IMR-90 (cell line): ENCODE data around the gene PTP4A2. TPM values are rescaled to one million over a fixed set of nuclear protein-coding genes. Genes with fewer than 3 reads are reported as not detected.
A peak's percentile ranks its signal among the peaks of the same experiment; 100 is the strongest.

ENCODE experiments used
- ATAC-seq: fragments of 200-7000 bp; cut with Tn5 transposase; 2 replicates; pipeline ENCODE4 v1.9.1; 2020; ENCODE audit warnings: low read depth, mild to moderate bottlenecking, moderate library complexity
- BruUV-seq: library from RNA; stranded (reverse); fragments of 400-500 nt; replicated peaks from 2 replicates; lab custom pipeline; 2021; lab: Mats Ljungman, UMichigan
- CTCF ChIA-PET: fragments of 300-600 bp; formaldehyde crosslinking; extraction: SDS; loops from one replicate; lab custom pipeline; 2021; ENCODE audit warnings: antibody characterized with exemption; lab: Yijun Ruan, JAX
- POLR2A ChIA-PET: fragments of 300-600 bp; sonication (Branson Sonifier 250); formaldehyde crosslinking; loops from one replicate; lab custom pipeline; 2022; ENCODE audit warnings: antibody characterized with exemption; ENCODE audit not compliant: unreplicated experiment; lab: Charles Lee
- DNase-seq: peaks from one replicate; pipeline ENCODE4 v3.0.0; 2013
- H2AFZ ChIP-seq: replicated peaks from 2 replicates; pipeline ENCODE3; 2013; ENCODE audit warnings: low read length, mild to moderate bottlenecking; ENCODE audit not compliant: poor library complexity
- H2AK5ac ChIP-seq: 2 replicates; pipeline ENCODE4 v1.6.1; 2013; ENCODE audit warnings: low read depth, low read length, inconsistent platforms
- H2AK9ac ChIP-seq: replicated peaks from 2 replicates; pipeline ENCODE3; 2013; ENCODE audit warnings: mild to moderate bottlenecking, low read depth, low read length, moderate library complexity; ENCODE audit not compliant: poor library complexity
- H2BK120ac ChIP-seq: 2 replicates; pipeline ENCODE4 v1.6.1; 2013; ENCODE audit warnings: low read depth, low read length, inconsistent platforms
- H2BK15ac ChIP-seq: 3 replicates; pipeline ENCODE4 v1.6.1; 2013; ENCODE audit warnings: low read depth, low read length, inconsistent platforms
- H2BK20ac ChIP-seq: 2 replicates; pipeline ENCODE4 v1.6.1; 2013; ENCODE audit warnings: low read depth, mild to moderate bottlenecking, inconsistent platforms, low read length, moderate library complexity
- H2BK5ac ChIP-seq: 2 replicates; pipeline ENCODE4 v1.6.1; 2013; ENCODE audit warnings: mild to moderate bottlenecking, low read depth, low read length, inconsistent platforms; ENCODE audit not compliant: poor library complexity, severe bottlenecking
- H3K14ac ChIP-seq: replicated peaks from 2 replicates; pipeline ENCODE4 v1.6.1; 2013; ENCODE audit warnings: low read depth, low read length, inconsistent platforms
- H3K18ac ChIP-seq: 2 replicates; pipeline ENCODE4 v1.6.1; 2013; ENCODE audit warnings: low read depth, low read length, control low read depth
- H3K23ac ChIP-seq: 2 replicates; pipeline ENCODE4 v1.6.1; 2013; ENCODE audit warnings: low read depth, low read length, inconsistent platforms
- H3K27ac ChIP-seq: 2 replicates; pipeline ENCODE4 v1.5.1; 2013; ENCODE audit warnings: mild to moderate bottlenecking, control low read depth, low read length; ENCODE audit not compliant: insufficient read depth
- H3K27me3 ChIP-seq: 2 replicates; pipeline ENCODE4 v1.6.1; 2013; ENCODE audit warnings: low read length; ENCODE audit not compliant: control insufficient read depth, insufficient read depth
- H3K36me3 ChIP-seq: 2 replicates; pipeline ENCODE4 v1.6.1; 2013; ENCODE audit warnings: low read length, mixed read lengths; ENCODE audit not compliant: control insufficient read depth, insufficient read depth
- H3K4ac ChIP-seq: 2 replicates; pipeline ENCODE4 v1.6.1; 2013; ENCODE audit warnings: low read depth, low read length, inconsistent platforms
- H3K4me1 ChIP-seq: 2 replicates; pipeline ENCODE4 v1.6.1; 2013; ENCODE audit warnings: low read length, mixed read lengths; ENCODE audit not compliant: control insufficient read depth, insufficient read depth
- H3K4me2 ChIP-seq: 2 replicates; pipeline ENCODE4 v1.6.1; 2013; ENCODE audit warnings: low read depth, mild to moderate bottlenecking, control low read depth, low read length, moderate library complexity
- H3K4me3 ChIP-seq: 2 replicates; pipeline ENCODE4 v1.5.1; 2013; ENCODE audit warnings: low read depth, mild to moderate bottlenecking, control low read depth, low read length, moderate library complexity; ENCODE audit not compliant: insufficient read depth
- H3K56ac ChIP-seq: 2 replicates; pipeline ENCODE4 v1.6.1; 2013; ENCODE audit warnings: low read length, inconsistent platforms; ENCODE audit not compliant: insufficient read depth; ENCODE audit errors: extremely low read depth
- H3K79me1 ChIP-seq, 2 experiments: 2 replicates each; pipeline ENCODE4 v1.6.1; 2013; ENCODE audit warnings: low read length in 2 of 2, inconsistent platforms in 1 of 2, low read depth in 1 of 2
- H3K9ac ChIP-seq: 2 replicates; pipeline ENCODE4 v1.6.1; 2013; ENCODE audit warnings: low read depth, low read length, control low read depth
- H3K9me1 ChIP-seq: 2 replicates; pipeline ENCODE4 v1.6.1; 2013; ENCODE audit warnings: low read length, inconsistent platforms; ENCODE audit not compliant: insufficient read depth
- H3K9me3 ChIP-seq: 2 replicates; pipeline ENCODE4 v1.6.1; 2013; ENCODE audit warnings: low read length; ENCODE audit not compliant: control insufficient read depth, insufficient read depth
- H4K20me1 ChIP-seq: 2 replicates; pipeline ENCODE4 v1.6.1; 2013; ENCODE audit warnings: low read length, inconsistent platforms; ENCODE audit not compliant: insufficient read depth
- H4K5ac ChIP-seq: 2 replicates; pipeline ENCODE4 v1.6.1; 2013; ENCODE audit warnings: mild to moderate bottlenecking, low read depth, low read length, control low read depth
- H4K8ac ChIP-seq, 2 experiments: 2 replicates each; pipeline ENCODE4 v1.6.1; 2013; ENCODE audit warnings: low read depth in 2 of 2, low read length in 2 of 2, control low read depth in 1 of 2, inconsistent platforms in 1 of 2
- H4K91ac ChIP-seq: 2 replicates; pipeline ENCODE4 v1.6.1; 2013; ENCODE audit warnings: low read depth, low read length, inconsistent platforms; ENCODE audit not compliant: insufficient read depth
- BHLHE40 ChIP-seq: fragments of 150-350 bp; IDR thresholded peaks from 2 replicates; pipeline ENCODE4 v1.6.1; 2016; ENCODE audit warnings: mild to moderate bottlenecking, low read depth, low read length
- CEBPB ChIP-seq: IDR thresholded peaks from 2 replicates; pipeline ENCODE4 v1.6.1; 2012; ENCODE audit warnings: low read depth, low read length, improper control_type of control experiment
- CHD1 ChIP-seq: IDR thresholded peaks from 2 replicates; pipeline ENCODE4 v1.6.1; 2012; ENCODE audit warnings: low read depth, low read length, improper control_type of control experiment
- CTCF ChIP-seq: conservative IDR thresholded peaks from 2 replicates; pipeline ENCODE4 v1.5.1; 2012; ENCODE audit warnings: mild to moderate bottlenecking, low read depth, low read length, improper control_type of control experiment
- ELK1 ChIP-seq: fragments of 150-350 bp; IDR thresholded peaks from 2 replicates; pipeline ENCODE4 v1.6.1; 2016; ENCODE audit warnings: low read depth, mild to moderate bottlenecking, low read length, moderate library complexity, borderline replicate concordance
- MAZ ChIP-seq: IDR thresholded peaks from 2 replicates; pipeline ENCODE4 v1.6.1; 2012; ENCODE audit warnings: low read depth, mild to moderate bottlenecking, low read length, improper control_type of control experiment, moderate library complexity, borderline replicate concordance
- MXI1 ChIP-seq: IDR thresholded peaks from 2 replicates; pipeline ENCODE4 v1.6.1; 2012; ENCODE audit warnings: low read depth, mild to moderate bottlenecking, low read length, moderate library complexity, borderline replicate concordance
- RCOR1 ChIP-seq: IDR thresholded peaks from 2 replicates; pipeline ENCODE4 v1.6.1; 2012; ENCODE audit warnings: mild to moderate bottlenecking, low read length, improper control_type of control experiment; ENCODE audit not compliant: insufficient replicate concordance
- RFX5 ChIP-seq: IDR thresholded peaks from 2 replicates; pipeline ENCODE4 v1.8.0; 2012; ENCODE audit warnings: low read depth, mild to moderate bottlenecking, low read length, moderate library complexity
- WGBS, 2 experiments: methylation state at CpG; one replicate each; pipeline versions ENCODE4 v1.1.5 to v1.1.7; 2013; ENCODE audit warnings: missing lambda C conversion rate in 2 of 2; ENCODE audit not compliant: insufficient read length in 1 of 2; ENCODE audit errors: extremely low coverage in 2 of 2; 5-methylcytosine and 5-hydroxymethylcytosine counted together
- dilution Hi-C: fragments of 300-500 bp; cut with HindIII; formaldehyde crosslinking; loops from one replicate; pipeline ENCODE4 v1.14.3; 2018; ENCODE audit warnings: low sequenced_read_pairs; ENCODE audit not compliant: unreplicated experiment
- in situ Hi-C: fragments of 300-500 bp; cut with MboI; formaldehyde crosslinking; loops from 3 replicates; pipeline ENCODE4 v1.14.3; 2019; ENCODE audit warnings: low sequenced_read_pairs, inconsistent platforms, mixed read lengths
- intact Hi-C: fragments of 100-400 bp; cut with micrococcal nuclease; formaldehyde crosslinking; loops from 2 replicates; pipeline ENCODE4 v1.10.0; 2022
- polyA plus RNA-seq, 3 experiments: library from polyadenylated mRNA; depleted of rRNA; stranded (reverse); fragments of >200 nt; gene quantifications; 2 replicates each; pipeline ENCODE4 v1.2.3, GENCODE V29; 2012; ENCODE audit warnings: low replicate concordance in 1 of 3
- total RNA-seq: library from RNA; depleted of rRNA; stranded (reverse); fragments of >200 nt; gene quantifications from 2 replicates; pipeline ENCODE4 v1.2.3, GENCODE V29; 2012

Gene PTP4A2
- total and polyA plus RNA-seq, 2 of the 4 experiments (the other 2 are of a cell fraction): 135 to 328 TPM

DNA sequence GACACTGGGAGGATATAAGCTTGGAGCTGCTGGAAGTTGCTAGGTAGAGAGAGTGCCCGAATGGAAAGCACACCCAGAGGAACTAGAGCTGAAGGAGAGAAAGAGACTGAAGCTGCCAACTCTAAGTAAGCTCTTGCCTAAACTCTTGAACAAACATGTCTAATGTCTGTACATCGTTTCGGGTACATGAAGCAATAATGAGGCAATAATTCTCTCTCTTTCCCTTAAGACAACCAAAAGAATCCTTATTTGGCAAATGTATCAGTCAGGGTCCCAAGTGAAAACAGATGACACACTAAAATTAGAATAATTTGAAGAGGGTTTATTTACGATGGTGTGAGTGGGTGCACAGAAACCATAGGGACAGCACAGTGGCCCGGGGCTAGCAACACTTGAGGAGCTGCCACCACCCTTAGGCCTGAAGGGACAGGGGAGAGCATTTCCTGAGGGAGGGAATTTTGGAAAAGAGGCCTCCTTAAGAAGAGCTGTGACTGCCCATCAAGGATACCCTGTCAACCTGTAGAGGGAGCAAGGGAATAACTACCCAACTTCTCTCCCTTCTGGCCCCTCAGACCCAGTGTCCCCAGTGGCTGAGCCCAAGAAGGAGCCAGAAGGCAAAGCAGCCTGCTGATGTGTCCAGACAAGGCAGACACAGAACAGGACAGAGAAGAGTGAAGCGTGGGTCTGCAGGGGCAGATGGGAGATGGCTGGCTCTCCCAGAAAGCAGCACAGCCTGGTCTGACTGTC, 39.4 kb upstream of the PTP4A2 start (continued):
- TF ChIP-seq ELK1 (no peak), MXI1 (no peak), RCOR1 (no peak)

- no TSS peak for BruUV-seq
- Histone ChIP-seq H3K56ac (no peak overlapping the region; the same call in 1 of the 2 replicates), H3K23ac (no peak overlapping the region), H2BK5ac (no peak overlapping the region), H2BK15ac (no peak overlapping the region; the same call in 2 of the 3 replicates), H3K4ac (no peak overlapping the region), H4K20me1 (no peaks in the 10 kb centered on the region; the same call in 1 of the 2 replicates), H2BK20ac (no peak overlapping the region), H3K4me1 (peaks cover 6% of the 10 kb centered on the region), H3K18ac (no peak overlapping the region), H3K79me1 (no peaks in the 10 kb centered on the region), H3K4me3 (no peak overlapping the region), H3K9me3 (no peaks in the 10 kb centered on the region), H3K9me1 (0 out of 2 replicates have a peak, but pooled peaks cover 3% of the 10 kb centered on the region), H3K4me2 (no peak overlapping the region), H4K91ac (no peak overlapping the region), H3K14ac (no peak overlapping the region), H3K27me3 (peaks cover 6% of the 10 kb centered on the region), H3K27ac (no peak overlapping the region), H2AK9ac (no peak overlapping the region), H4K5ac (no peak overlapping the region), H3K36me3 (no peaks in the 10 kb centered on the region), H4K8ac (no peak overlapping the region), H2AK5ac (no peak overlapping the region), H3K9ac (no peak overlapping the region), H2BK120ac (no peak overlapping the region), H2AFZ (no peak overlapping the region)
- POLR2A ChIA-PET: no interaction called here
- peak; percentile 51 for DNase-seq
- intact Hi-C loops (loop anchor here (2.0 kb wide), 1 partner anchor 86 kb away; no protein-coding TSS in a partner anchor), dilution Hi-C loops (no loop called here), in situ Hi-C loops (loop anchor here (25.0 kb wide), 1 partner anchor 89 kb away; no protein-coding TSS in a partner anchor)
- no peak for ATAC-seq
- CTCF ChIA-PET: interaction anchor here (0.5 to 0.8 kb wide), 2 partner anchors 9 to 11 kb away, joined by 3 to 6 read pairs; no protein-coding TSS in a partner anchor
- WGBS, 2 experiments: no CpG with 5 or more reads among the region's 1 CpG
- no peak for TF ChIP-seq BHLHE40
- TF ChIP-seq ELK1: no peak
- TF ChIP-seq RFX5: no peak
- TF ChIP-seq CHD1: no peak
- TF ChIP-seq MAZ: no peak
- TF ChIP-seq CEBPB: no peak
- TF ChIP-seq RCOR1: no peak
- no peak for TF ChIP-seq CTCF
Observed at GRCh38 chr1:31976401-31976800, 38.2 kb upstream of the PTP4A2 start.
